SK-N-MC (cell line): ENCODE measurements around the gene PPFIA4.

Experiments used
- EZH2 ChIP-seq: fragments of 200-600 bp; sonication (generic); IDR thresholded peaks from one replicate; pipeline ENCODE4 v1.6.1; 2017; ENCODE audit warnings: antibody characterized with exemption
- FOXP2 ChIP-seq: optimal IDR thresholded peaks from 2 replicates; pipeline ENCODE3; 2011; ENCODE audit warnings: mild to moderate bottlenecking, moderate library complexity; ENCODE audit not compliant: insufficient read depth; ENCODE audit errors: extremely low read length, control extremely low read depth
- POLR2AphosphoS5 ChIP-seq: IDR thresholded peaks from 2 replicates; pipeline ENCODE4 v1.6.1; 2012; ENCODE audit warnings: mild to moderate bottlenecking, low read depth, low read length, borderline replicate concordance

DNA sequence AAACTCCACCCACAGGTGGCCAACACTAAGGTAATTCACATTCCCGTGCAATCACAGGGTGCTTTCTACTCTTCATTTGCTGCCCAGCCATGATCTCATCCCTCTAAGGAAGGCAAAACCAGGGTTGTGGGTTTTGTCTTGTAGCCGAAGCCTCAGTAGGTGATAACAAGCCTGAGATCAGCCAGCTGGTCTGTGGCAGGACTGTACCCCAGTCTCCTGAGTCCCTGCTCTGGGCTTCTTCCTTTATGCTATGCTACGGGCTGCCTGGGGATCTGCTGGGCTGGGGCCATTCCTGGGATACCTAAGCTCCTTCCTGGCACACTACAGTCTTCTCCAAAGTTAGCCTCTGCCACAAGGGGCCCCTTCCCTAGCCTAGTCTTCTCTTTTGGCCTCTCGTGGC, 9.8 kb downstream of the PPFIA4 start:
- TF ChIP-seq EZH2 = no peak
- no peak for TF ChIP-seq POLR2AphosphoS5
- TF ChIP-seq FOXP2 = no peak
